NCI-H774 (cell line): ENCODE results near the gene OGG1.
A peak's percentile ranks its signal among the peaks of the same experiment; 100 is the strongest.

Source experiments
- DNase-seq: peaks from one replicate; lab custom pipeline; 2025; lab: John Stamatoyannopoulos, UW

The OGG1 gene

GRCh38 chr3:9786209-9786739 lies 36.5 kb downstream of the OGG1 start:
- DNase-seq, result no peak

DNA sequence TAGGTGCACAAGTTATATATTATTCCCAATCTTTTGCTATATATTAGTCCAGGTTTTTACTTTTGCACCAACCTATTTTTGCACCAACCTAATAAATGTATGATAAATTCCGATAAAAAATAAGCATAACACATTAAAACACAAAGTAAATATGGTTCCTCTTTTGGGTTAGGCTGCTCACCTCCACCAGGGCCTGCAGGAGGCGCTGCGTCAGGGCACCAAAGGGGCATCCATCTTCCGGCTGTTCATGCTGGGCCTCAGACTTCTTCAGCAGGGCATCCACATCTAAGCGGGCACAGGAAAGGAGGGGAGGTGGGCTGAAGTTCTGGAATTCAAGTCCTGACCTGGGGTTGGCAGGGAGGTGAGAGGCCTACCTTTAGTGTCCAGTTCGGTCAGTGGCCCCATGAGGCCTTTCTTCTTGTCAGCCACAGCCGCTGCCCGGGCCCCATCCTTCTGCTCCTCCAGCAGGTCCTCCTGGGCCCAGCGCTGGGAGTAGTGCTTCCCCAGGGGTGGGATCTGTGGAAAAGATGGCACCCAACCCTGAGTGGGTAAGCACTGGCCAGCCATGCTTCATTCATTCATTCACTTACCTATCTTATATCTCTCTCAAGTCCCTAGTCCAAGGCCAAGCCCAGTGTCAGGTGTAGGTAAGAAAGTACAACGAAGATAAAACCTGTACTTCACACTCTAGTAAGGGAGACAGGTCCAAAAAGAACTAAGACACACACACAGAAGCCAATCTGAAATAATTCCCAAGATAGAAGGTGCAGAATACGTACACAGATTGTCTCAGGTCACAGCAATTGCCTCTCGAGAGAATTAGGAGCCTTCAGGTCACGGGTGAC lies 37.3 kb downstream of the OGG1 start:
- no peak for DNase-seq

- no peak for DNase-seq
Measured at GRCh38 chr3:9787714-9788113, 38.0 kb downstream of the OGG1 start.

DNA sequence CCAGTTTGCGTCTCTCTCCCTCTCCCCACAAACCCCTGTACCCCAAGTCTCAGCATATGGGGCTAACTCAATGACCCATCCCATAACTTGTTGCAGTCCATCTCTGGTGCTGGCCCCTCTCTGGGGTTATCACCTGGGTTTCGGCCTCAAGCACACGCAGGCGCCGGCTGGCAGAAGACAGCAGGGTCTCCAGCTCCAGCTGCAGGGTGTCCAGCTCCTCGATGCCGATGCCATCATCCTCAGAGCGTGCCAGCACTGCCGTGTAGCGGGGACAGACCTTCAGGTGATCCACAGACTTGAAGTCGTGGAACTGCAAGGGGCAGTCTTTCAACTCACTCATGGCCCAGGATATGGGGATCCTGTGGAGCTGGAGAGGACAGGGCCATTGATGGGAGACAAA lies 41.4 kb downstream of the OGG1 start:
- DNase-seq, result no peak

GRCh38 chr3:9791790-9792404 lies 42.1 kb downstream of the OGG1 start:
- DNase-seq, result no peak

DNA sequence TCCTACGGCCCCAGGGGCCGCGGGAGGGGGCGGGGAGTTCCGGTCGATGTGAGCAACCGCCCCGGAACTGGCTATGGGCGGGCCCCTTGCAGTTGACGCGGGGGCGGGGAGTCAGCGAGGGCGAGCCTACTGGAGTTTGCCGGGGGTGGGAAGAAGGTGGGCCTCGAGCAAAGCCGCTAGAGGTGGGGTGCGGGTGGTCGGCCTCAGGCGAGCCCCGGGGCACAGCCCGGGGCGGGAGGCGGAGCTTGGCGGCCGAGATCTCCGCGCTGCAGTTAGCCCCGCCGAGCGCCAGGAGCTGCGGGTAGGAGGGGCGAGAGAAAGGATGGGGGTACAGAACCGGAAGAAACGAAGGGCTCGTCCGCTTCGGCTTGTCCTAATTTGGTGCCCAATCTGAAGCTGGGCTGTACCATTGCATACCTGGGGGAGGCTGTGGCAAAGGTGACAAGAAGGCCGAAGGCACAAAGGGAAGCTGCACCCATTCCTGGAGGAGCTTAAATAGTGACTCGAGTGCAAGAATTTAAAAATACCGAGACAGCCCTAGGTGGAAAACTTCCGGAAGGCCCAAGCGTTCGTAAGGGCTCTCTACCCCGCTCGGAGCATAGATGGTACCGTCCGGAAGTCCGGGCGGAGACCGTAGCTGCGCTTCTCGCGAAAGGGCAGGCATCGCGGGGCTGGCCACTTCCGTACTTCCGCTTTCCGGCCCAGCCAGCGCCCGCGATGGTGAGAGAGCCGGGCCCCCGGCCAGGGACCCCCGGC lies 42.8 kb downstream of the OGG1 start, which contains the start of the genes ARPC4 and TADA3:
TSS of gene ARPC4 (plus strand) at position 678 of the 756 bp plus-strand sequence. CDS start at position 718, 40 bp downstream.
TSS of gene TADA3 (minus strand) at position 69 of the 756 bp plus-strand sequence. CDS start 1,007 bp downstream, outside the sequence.
- peak; percentile 89 for DNase-seq

- DNase-seq, result no peak
Measured at GRCh38 chr3:9793161-9793781, 43.5 kb downstream of the OGG1 start.

DNA sequence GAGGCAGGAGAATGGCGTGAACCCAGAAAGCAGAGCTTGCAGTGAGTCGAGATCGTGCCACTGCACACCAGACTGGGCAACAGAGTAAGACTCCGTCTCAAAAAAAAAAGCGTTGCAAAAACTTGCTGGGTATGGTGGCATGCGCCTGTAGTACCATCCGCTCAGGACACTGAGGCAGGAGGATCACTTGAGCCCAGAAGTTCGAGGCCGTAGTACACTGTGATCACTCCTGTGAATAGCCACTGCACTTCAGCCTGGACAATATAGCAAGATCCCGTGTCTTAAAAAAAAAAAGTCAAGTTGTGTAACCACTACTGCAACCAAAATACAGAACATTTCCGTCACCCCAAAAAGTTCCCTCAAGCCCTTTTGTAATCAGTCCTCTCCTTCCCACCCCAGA lies 44.6 kb downstream of the OGG1 start:
- no peak for DNase-seq

- DNase-seq, result no peak
Measured at GRCh38 chr3:9795207-9795606, 45.5 kb downstream of the OGG1 start.

DNA sequence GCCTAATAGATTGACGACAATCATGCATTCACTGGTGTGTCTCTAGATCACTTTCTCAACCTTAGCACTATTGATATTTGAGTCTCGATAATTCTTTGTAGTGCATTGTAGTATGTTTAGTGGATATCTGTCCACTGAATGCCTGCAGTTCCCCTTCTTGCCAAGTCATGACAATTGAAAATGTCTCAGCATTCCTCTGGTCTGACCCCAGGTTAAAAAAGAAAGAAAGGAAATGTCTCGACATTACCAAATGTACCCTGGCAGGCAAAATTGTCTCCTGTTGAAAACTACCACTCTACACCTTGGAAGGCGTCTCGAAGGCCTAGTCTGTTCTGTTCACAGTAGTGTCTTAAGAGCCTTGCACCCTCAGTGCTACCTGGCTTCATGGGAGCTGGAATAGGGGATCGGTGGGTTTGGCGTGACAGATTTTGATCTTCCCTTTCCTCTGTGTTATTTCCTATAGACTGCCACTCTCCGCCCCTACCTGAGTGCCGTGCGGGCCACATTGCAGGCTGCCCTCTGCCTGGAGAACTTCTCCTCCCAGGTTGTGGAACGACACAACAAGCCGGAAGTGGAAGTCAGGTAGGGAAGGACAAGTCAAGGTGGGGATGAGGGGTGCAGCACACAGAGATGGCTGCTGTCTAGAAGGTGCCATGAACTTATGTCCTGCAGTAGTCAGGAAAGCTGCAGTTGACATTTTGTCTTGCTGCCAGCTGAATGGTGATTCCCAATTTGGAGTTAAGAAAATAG lies 47.6 kb downstream of the OGG1 start:
- no peak for DNase-seq

DNA sequence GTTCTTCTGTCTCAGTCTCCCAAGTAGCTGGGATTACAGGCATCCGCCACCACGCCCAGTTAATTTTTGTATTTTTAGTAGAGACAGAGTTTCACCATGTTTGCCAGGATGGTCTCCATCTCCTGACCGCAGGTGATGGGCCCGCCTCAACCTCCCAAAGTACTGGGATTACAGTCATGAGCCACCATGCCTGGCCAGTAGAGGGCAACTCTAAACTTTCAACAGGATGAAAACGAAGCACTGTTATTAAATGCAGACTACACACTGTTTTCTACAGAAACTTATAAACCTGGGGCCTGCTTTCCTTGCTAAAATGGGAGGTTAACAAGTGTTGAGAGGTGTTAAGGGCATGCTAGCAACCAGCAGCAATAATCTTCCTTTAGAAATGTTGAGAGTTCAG lies 50.8 kb downstream of the OGG1 start:
- no peak for DNase-seq

GRCh38 chr3:9803494-9803893 lies 53.7 kb downstream of the OGG1 start:
- no peak for DNase-seq

DNA sequence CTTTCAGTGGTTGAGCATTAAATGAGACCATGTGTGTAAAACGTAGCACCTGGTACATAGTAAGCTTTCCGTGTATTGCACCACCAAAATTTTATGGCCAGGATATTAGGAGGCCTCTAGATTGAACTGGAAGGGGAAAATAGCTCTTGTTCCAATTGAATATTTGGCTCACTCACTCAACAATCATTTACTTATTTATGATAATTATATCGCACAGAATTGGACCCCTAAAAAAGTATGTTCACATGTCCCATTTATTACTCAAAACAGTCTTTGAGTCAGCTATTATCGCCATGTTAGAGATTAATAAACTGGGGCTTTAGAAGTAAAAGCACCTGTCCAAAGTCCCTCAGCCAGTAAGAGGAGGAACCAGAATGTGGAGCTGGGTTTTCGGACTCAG lies 55.2 kb downstream of the OGG1 start:
- no peak for DNase-seq

GRCh38 chr3:9806137-9806536 lies 56.4 kb downstream of the OGG1 start:
- no peak for DNase-seq
